Measurements from ENCODE around the gene MIP. TPM values are rescaled to one million over a fixed set of nuclear protein-coding genes. Genes with fewer than 3 reads are reported as not detected.

The MIP gene
- total and polyA plus RNA-seq, 2 of the 4 experiments (the other 2 are of a cell fraction), result not detected

DNA sequence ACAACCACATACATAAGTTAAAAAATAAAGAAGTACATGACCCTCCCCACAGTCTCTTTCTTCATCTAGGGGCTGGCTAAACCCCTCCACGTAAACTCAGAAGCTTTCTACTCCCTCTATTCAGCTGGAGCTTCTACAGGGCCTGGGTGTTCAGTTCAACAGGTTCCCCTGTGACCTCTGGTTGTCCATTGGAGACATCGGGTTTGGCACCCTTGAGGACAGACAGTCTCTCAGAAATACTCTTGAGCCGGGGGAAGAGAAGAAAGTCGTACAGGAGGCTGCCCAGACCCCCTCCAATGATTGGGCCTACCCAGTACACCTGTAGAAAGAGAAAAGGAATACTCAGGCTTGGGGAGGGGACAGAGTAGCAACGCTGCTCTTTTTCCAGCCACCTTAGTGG is 3.3 kb downstream of the MIP start:
- H3K4ac ChIP-seq (ENCODE audit: low read depth, low read length), result no peak overlapping the region
- 80% methylated on average over 1 of the region's 5 CpGs; no CpG with 5 or more reads in 1 of the 2 experiments for WGBS, 2 experiments (ENCODE audit: extremely low coverage in 2 of 2, insufficient read length in 1 of 2)
- H2AK9ac ChIP-seq (replicated peaks; ENCODE audit: low read depth, low read length, poor library complexity), result no peak overlapping the region
- H3K36me3 ChIP-seq (ENCODE audit: control insufficient read depth, insufficient read depth, low read length), result no peaks in the 10 kb centered on the region
- no peaks in the 10 kb centered on the region for H3K9me3 ChIP-seq (ENCODE audit: control insufficient read depth, insufficient read depth, low read length)
- H3K56ac ChIP-seq (ENCODE audit: extremely low read depth, insufficient read depth, low read length), result no peak overlapping the region
- H3K9ac ChIP-seq (ENCODE audit: low read depth, low read length), result no peak overlapping the region
- no peak overlapping the region for H2BK5ac ChIP-seq (ENCODE audit: low read depth, low read length, poor library complexity, severe bottlenecking)
- no peak overlapping the region for H3K4me3 ChIP-seq (ENCODE audit: insufficient read depth, low read depth, low read length)
- no peak overlapping the region for H4K5ac ChIP-seq (ENCODE audit: low read depth, low read length)
- dilution Hi-C loops (cut with HindIII; ENCODE audit: low sequenced_read_pairs, unreplicated experiment), result no loop called here
- no TSS peak for BruUV-seq (replicated peaks)
- no peak overlapping the region for H3K14ac ChIP-seq (replicated peaks; ENCODE audit: low read depth, low read length)
- DNase-seq (no peak), ATAC-seq (ENCODE audit: low read depth) (no peak)
- CTCF ChIA-PET, result interaction anchor here (0.6 to 0.7 kb wide), 2 partner anchors 17 to 252 kb away, joined by 3 to 4 read pairs; no protein-coding TSS in a partner anchor
- no peak overlapping the region for H3K18ac ChIP-seq (ENCODE audit: low read depth, low read length)
- H4K20me1 ChIP-seq (ENCODE audit: insufficient read depth, low read length), result no peaks in the 10 kb centered on the region
- H2BK120ac ChIP-seq (ENCODE audit: low read depth, low read length), result no peak overlapping the region
- H2BK15ac ChIP-seq (ENCODE audit: low read depth, low read length), result no peak overlapping the region
- no peak overlapping the region for H2BK20ac ChIP-seq (ENCODE audit: low read depth, low read length)
- no peaks in the 10 kb centered on the region for H3K4me1 ChIP-seq (ENCODE audit: control insufficient read depth, insufficient read depth, low read length)
- H3K27me3 ChIP-seq (ENCODE audit: control insufficient read depth, insufficient read depth, low read length), result peaks cover 20% of the 10 kb centered on the region
- no peak overlapping the region for H3K23ac ChIP-seq (ENCODE audit: low read depth, low read length)
- intact Hi-C loops (cut with micrococcal nuclease), result no loop called here
- peak overlapping the region; percentile 53 for H2AFZ ChIP-seq (replicated peaks; ENCODE audit: low read length, poor library complexity)
- H4K91ac ChIP-seq (ENCODE audit: insufficient read depth, low read depth, low read length), result no peak overlapping the region
- peaks cover 10 to 13% of the 10 kb centered on the region in 2 experiments for H3K79me1 ChIP-seq (ENCODE audit: low read depth in 1 of 2, low read length in 2 of 2)
- no peak overlapping the region for H2AK5ac ChIP-seq (ENCODE audit: low read depth, low read length)
- H3K27ac ChIP-seq (ENCODE audit: insufficient read depth, low read length), result no peak overlapping the region
- POLR2A ChIA-PET (ENCODE audit: unreplicated experiment), result no interaction called here
- no peak overlapping the region; a peak in 1 of 4 replicates for H4K8ac ChIP-seq (ENCODE audit: low read depth in 2 of 2, low read length in 2 of 2)
- TF ChIP-seq ELK1 (IDR thresholded peaks at IDR 0.05; ENCODE audit: borderline replicate concordance, low read depth, low read length) (no peak), SMC3 (IDR thresholded peaks at IDR 0.05; ENCODE audit: low read depth, low read length) (no peak), BHLHE40 (IDR thresholded peaks at IDR 0.05; ENCODE audit: low read depth, low read length) (no peak), RFX5 (IDR thresholded peaks at IDR 0.05; ENCODE audit: low read depth, low read length) (no peak), CHD1 (IDR thresholded peaks at IDR 0.05; ENCODE audit: low read depth, low read length) (no peak), MAFK (IDR thresholded peaks at IDR 0.05; ENCODE audit: low read depth, low read length) (no peak), MXI1 (IDR thresholded peaks at IDR 0.05; ENCODE audit: borderline replicate concordance, low read depth, low read length) (no peak), CTCF (conservative IDR thresholded peaks at IDR 0.05; ENCODE audit: low read depth, low read length) (no peak)
- in situ Hi-C loops (cut with MboI; ENCODE audit: low sequenced_read_pairs), result no loop called here
- no peaks in the 10 kb centered on the region for H3K9me1 ChIP-seq (ENCODE audit: insufficient read depth, low read length)
- H3K4me2 ChIP-seq (ENCODE audit: low read depth, low read length), result no peak overlapping the region
